ENCODE data around the gene TRPV2.

GRCh38 chr17:16425202-16425601 lies 9.8 kb downstream of the TRPV2 start:
- TF ChIP-seq ZNF384 (IDR thresholded peaks at IDR 0.05; ENCODE audit: borderline replicate concordance, low read depth, low read length) (no peak), KLF5 (IDR thresholded peaks at IDR 0.05; ENCODE audit: partially characterized antibody) (no peak), NR2C1 (IDR thresholded peaks at IDR 0.05) (no peak), NRF1 (conservative IDR thresholded peaks at IDR 0.05; ENCODE audit: low read depth, low read length) (no peak), NFXL1 (IDR thresholded peaks at IDR 0.05; ENCODE audit: borderline replicate concordance) (no peak)

Data from GM12878 (cell line).